Suprapubic skin (tissue), 4 donors: ENCODE data around the gene CCDC78. TPM values are rescaled to one million over a fixed set of nuclear protein-coding genes. Genes with fewer than 3 reads are reported as not detected.

Experiments
- DNase-seq, 2 donors: peaks; one replicate each; pipeline ENCODE4 v3.0.0-alpha.2; 2019; ENCODE audit warnings: low spot score in 2 of 2
- H3K27ac ChIP-seq: fragments of 200-600 bp; sonication (generic); one replicate; pipeline ENCODE4 v1.5.1; 2019
- H3K27me3 ChIP-seq: fragments of 200-600 bp; sonication (generic); one replicate; pipeline ENCODE4 v1.5.1; 2019
- H3K36me3 ChIP-seq: fragments of 200-600 bp; sonication (generic); one replicate; pipeline ENCODE4 v1.5.1; 2019
- H3K4me1 ChIP-seq: fragments of 200-600 bp; sonication (generic); one replicate; pipeline ENCODE4 v1.5.1; 2019
- H3K4me3 ChIP-seq: fragments of 200-600 bp; sonication (generic); one replicate; pipeline ENCODE4 v1.5.1; 2019; ENCODE audit warnings: mild to moderate bottlenecking
- H3K9me3 ChIP-seq: fragments of 200-600 bp; sonication (generic); one replicate; pipeline ENCODE4 v1.5.1; 2019
- CTCF ChIP-seq, 2 donors: fragments of 200-600 bp in 1 of 2; fragments of 450-650 bp in 1 of 2; sonication (generic) in 1 of 2; IDR thresholded peaks; one replicate each; pipeline ENCODE4 v1.5.1; 2016 to 2019; ENCODE audit warnings: antibody characterized with exemption in 2 of 2, mild to moderate bottlenecking in 1 of 2, moderate library complexity in 1 of 2
- EP300 ChIP-seq: sonication (generic); formaldehyde crosslinking; IDR thresholded peaks from one replicate; pipeline ENCODE4 v1.6.1; 2017; ENCODE audit warnings: antibody characterized with exemption
- POLR2A ChIP-seq, 2 donors: fragments of 450-650 bp; IDR thresholded peaks; one replicate each; pipeline ENCODE4 v1.6.1; 2017; ENCODE audit warnings: antibody characterized with exemption in 2 of 2, mild to moderate bottlenecking in 2 of 2, moderate library complexity in 2 of 2
- POLR2AphosphoS5 ChIP-seq, 3 donors: sonication (generic); formaldehyde crosslinking; IDR thresholded peaks; one replicate each; pipeline ENCODE4 v1.6.1; 2017; ENCODE audit warnings: antibody characterized with exemption in 3 of 3
- WGBS: methylation state at CpG from one replicate; pipeline ENCODE4 v1.1.5; 2018; 5-methylcytosine and 5-hydroxymethylcytosine counted together
- total RNA-seq, 4 donors: library from RNA; depleted of rRNA; stranded (reverse); fragments of >200 nt; gene quantifications; one replicate each; pipeline ENCODE4 v1.1.0, GENCODE V29; 2016

Gene CCDC78
- total RNA-seq, 4 donors from 2014 or later, result 0.64 to 2.4 (median 0.83) TPM; not detected in 1

GRCh38 chr16:732936-733335 lies 6.7 kb upstream of the CCDC78 start:
- 90% methylated on average over 8 of the region's 13 CpGs for WGBS
- H3K36me3 ChIP-seq, result peaks cover 71% of the 10 kb centered on the region

GRCh38 chr16:732332-732731 lies 6.1 kb upstream of the CCDC78 start:
- H3K36me3 ChIP-seq, result peaks cover 65% of the 10 kb centered on the region
- 95% methylated on average over 10 of the region's 12 CpGs for WGBS

More at GRCh38 chr16:732936-733335, 6.7 kb upstream of the CCDC78 start:
- TF ChIP-seq POLR2A (IDR thresholded peaks at IDR 0.05) (no peak), POLR2AphosphoS5 (IDR thresholded peaks at IDR 0.05) (no peak), CTCF (IDR thresholded peaks at IDR 0.05) (no peak), EP300 (no peak)
- Histone ChIP-seq H3K4me3 (no peak overlapping the region), H3K4me1 (peaks cover 12% of the 10 kb centered on the region), H3K27me3 (peaks cover 7% of the 10 kb centered on the region), H3K9me3 (no peaks in the 10 kb centered on the region), H3K27ac (no peak overlapping the region)
- DNase-seq, result no peak

GRCh38 chr16:730666-731509 lies 4.6 kb upstream of the CCDC78 start:
- DNase-seq, result no peak
- TF ChIP-seq EP300 (no peak), POLR2AphosphoS5 (IDR thresholded peaks at IDR 0.05) (no peak), CTCF (IDR thresholded peaks at IDR 0.05) (no peak), POLR2A (IDR thresholded peaks at IDR 0.05) (no peak)
- peaks cover 30% of the 10 kb centered on the region for H3K4me1 ChIP-seq
- WGBS, result 73% methylated on average over 5 of the region's 22 CpGs
- H3K4me3 ChIP-seq, result no peak overlapping the region
- H3K9me3 ChIP-seq, result no peaks in the 10 kb centered on the region
- H3K27ac ChIP-seq, result no peak overlapping the region
- peaks cover 50% of the 10 kb centered on the region for H3K36me3 ChIP-seq
- H3K27me3 ChIP-seq, result peaks cover 27% of the 10 kb centered on the region

More at GRCh38 chr16:732332-732731, 6.1 kb upstream of the CCDC78 start:
- H3K27me3 ChIP-seq, result peaks cover 13% of the 10 kb centered on the region
- TF ChIP-seq EP300 (no peak), POLR2A (IDR thresholded peaks at IDR 0.05) (no peak), CTCF (IDR thresholded peaks at IDR 0.05) (no peak), POLR2AphosphoS5 (IDR thresholded peaks at IDR 0.05) (no peak)
- no peaks in the 10 kb centered on the region for H3K9me3 ChIP-seq
- no peak overlapping the region for H3K27ac ChIP-seq
- peaks cover 16% of the 10 kb centered on the region for H3K4me1 ChIP-seq
- no peak for DNase-seq
- no peak overlapping the region for H3K4me3 ChIP-seq

GRCh38 chr16:729768-730665 lies 3.8 kb upstream of the CCDC78 start:
- WGBS, result 65% methylated on average over 5 of the region's 37 CpGs
- Histone ChIP-seq H3K27me3 (peaks cover 34% of the 10 kb centered on the region), H3K4me3 (no peak overlapping the region), H3K9me3 (no peaks in the 10 kb centered on the region), H3K36me3 (peaks cover 42% of the 10 kb centered on the region), H3K4me1 (peaks cover 32% of the 10 kb centered on the region), H3K27ac (no peak overlapping the region)
- TF ChIP-seq CTCF (IDR thresholded peaks at IDR 0.05), result no peak
- TF ChIP-seq EP300, result no peak
- no peak for TF ChIP-seq POLR2A (IDR thresholded peaks at IDR 0.05)
- no peak for TF ChIP-seq POLR2AphosphoS5 (IDR thresholded peaks at IDR 0.05)
- DNase-seq, result no peak
